ENCODE results near the gene COL10A1.

DNA sequence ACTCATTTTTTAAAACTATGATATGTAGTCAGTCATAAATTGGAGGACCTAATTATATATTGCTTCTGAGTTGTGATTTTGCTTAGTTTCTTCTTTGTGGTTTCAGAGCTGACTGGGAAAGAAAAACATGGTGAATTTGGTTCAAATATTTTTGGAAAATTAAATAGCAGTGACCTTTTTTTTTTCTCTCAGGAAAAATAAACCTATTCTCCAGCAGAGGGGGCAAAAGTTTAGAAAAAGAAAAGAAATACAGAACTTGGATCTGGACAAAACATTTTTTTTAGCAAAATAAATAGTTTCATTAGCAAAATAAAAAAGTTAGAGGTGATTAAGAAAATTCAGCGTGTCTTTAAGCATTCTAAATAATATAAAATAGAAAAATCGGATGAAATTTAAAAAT is 10.2 kb downstream of the COL10A1 start:
- TF ChIP-seq USF2 (IDR thresholded peaks at IDR 0.05; ENCODE audit: low read depth, low read length) = no peak
- TF ChIP-seq CHD1 (IDR thresholded peaks at IDR 0.05; ENCODE audit: low read depth, low read length) = no peak
- peak; percentile 49 for TF ChIP-seq CTCF (conservative IDR thresholded peaks at IDR 0.05; ENCODE audit: low read depth, low read length)
- peak; percentile 45; the same call in 1 of the 2 replicates for TF ChIP-seq SMC3 (IDR thresholded peaks at IDR 0.05; ENCODE audit: low read depth, low read length)
- TF ChIP-seq POLR2A (IDR thresholded peaks at IDR 0.05; ENCODE audit: low read depth, low read length) = no peak
- no peak for TF ChIP-seq RCOR1 (IDR thresholded peaks at IDR 0.05; ENCODE audit: insufficient replicate concordance, low read length)
- no peak for TF ChIP-seq CEBPB (IDR thresholded peaks at IDR 0.05; ENCODE audit: low read depth, low read length)
- TF ChIP-seq MAFK (IDR thresholded peaks at IDR 0.05; ENCODE audit: low read depth, low read length) = no peak
- no peak for TF ChIP-seq ELK1 (IDR thresholded peaks at IDR 0.05; ENCODE audit: borderline replicate concordance, low read depth, low read length)
- 0 out of 2 replicates have a peak, but pooled peaks have one; percentile 27 for TF ChIP-seq RAD21 (IDR thresholded peaks at IDR 0.05; ENCODE audit: low read length)
- no peak for TF ChIP-seq RFX5 (IDR thresholded peaks at IDR 0.05; ENCODE audit: low read depth, low read length)
